Tibial artery (tissue), 4 donors: Measurements from ENCODE around the gene KCNJ5.

ENCODE experiments used
- DNase-seq, 2 donors: peaks; one replicate each; pipeline ENCODE4 v3.0.0-alpha.2; 2019
- H3K27ac ChIP-seq, 2 donors: fragments of 200-600 bp; sonication (generic) in 1 of 2; 1 replicate in 1 of 2; 2 replicates in 1 of 2; pipeline ENCODE4 v1.5.1; 2018 to 2019; ENCODE audit warnings: mild to moderate bottlenecking in 1 of 2
- H3K27me3 ChIP-seq, 2 donors: fragments of 200-600 bp; sonication (generic) in 1 of 2; one replicate each; pipeline versions ENCODE4 v1.5.1 to v1.6.0; 2016 to 2019
- H3K36me3 ChIP-seq, 3 donors: fragments of 200-600 bp; sonication (generic) in 2 of 3; one replicate each; pipeline ENCODE4 v1.5.1; 2016 to 2019; ENCODE audit warnings: mild to moderate bottlenecking in 2 of 3
- H3K4me1 ChIP-seq, 4 donors: fragments of 200-600 bp; sonication (generic) in 2 of 4; 1 replicate in 3 of 4; 2 replicates in 1 of 4; pipeline ENCODE4 v1.5.1; 2016 to 2019
- H3K4me3 ChIP-seq, 2 donors: fragments of 200-600 bp; sonication (generic) in 1 of 2; 1 replicate in 1 of 2; 2 replicates in 1 of 2; pipeline ENCODE4 v1.5.1; 2018 to 2019; ENCODE audit warnings: mild to moderate bottlenecking in 2 of 2
- H3K9me3 ChIP-seq, 3 donors: fragments of 200-600 bp; sonication (generic) in 1 of 3; one replicate each; pipeline ENCODE4 v1.5.1; 2016 to 2019
- intact Hi-C: fragments of 100-400 bp; cut with DNase I; formaldehyde crosslinking; loops from one replicate; pipeline ENCODE4 v1.15.0; 2023; ENCODE audit warnings: low total_unique reads
- TF ChIP-seq, protein P1 (sequence below), 2 experiments: fragments of 200-600 bp in 1 of 2; fragments of 450-650 bp in 1 of 2; IDR thresholded peaks; one replicate each; pipeline ENCODE4 v1.5.1; 2017 to 2019; ENCODE audit warnings: antibody characterized with exemption in 2 of 2, mild to moderate bottlenecking in 1 of 2, moderate library complexity in 1 of 2

Gene KCNJ5

DNA sequence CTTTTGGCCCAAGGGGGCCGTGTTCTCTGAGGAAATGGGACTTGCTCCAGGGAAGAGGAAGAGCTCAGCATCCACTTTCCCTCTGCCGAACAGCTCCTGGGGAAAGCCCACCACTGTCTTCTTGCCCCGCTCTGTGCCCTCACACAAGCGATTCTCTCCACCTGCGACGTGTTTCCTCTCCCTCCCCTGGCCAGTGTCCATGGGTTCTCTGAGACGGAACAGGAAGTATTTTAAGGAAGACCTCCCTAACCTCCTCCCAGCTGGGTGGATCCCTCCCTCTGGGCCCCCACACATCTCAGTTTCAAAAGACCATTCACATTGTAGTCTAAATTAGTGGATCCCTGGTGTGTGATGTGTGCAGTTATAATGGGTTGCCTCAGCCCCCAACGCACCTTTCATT is 50.0 kb downstream of the KCNJ5 start:
- TF ChIP-seq, protein P1, sequence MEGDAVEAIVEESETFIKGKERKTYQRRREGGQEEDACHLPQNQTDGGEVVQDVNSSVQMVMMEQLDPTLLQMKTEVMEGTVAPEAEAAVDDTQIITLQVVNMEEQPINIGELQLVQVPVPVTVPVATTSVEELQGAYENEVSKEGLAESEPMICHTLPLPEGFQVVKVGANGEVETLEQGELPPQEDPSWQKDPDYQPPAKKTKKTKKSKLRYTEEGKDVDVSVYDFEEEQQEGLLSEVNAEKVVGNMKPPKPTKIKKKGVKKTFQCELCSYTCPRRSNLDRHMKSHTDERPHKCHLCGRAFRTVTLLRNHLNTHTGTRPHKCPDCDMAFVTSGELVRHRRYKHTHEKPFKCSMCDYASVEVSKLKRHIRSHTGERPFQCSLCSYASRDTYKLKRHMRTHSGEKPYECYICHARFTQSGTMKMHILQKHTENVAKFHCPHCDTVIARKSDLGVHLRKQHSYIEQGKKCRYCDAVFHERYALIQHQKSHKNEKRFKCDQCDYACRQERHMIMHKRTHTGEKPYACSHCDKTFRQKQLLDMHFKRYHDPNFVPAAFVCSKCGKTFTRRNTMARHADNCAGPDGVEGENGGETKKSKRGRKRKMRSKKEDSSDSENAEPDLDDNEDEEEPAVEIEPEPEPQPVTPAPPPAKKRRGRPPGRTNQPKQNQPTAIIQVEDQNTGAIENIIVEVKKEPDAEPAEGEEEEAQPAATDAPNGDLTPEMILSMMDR (IDR thresholded peaks at IDR 0.05): no peak
- Histone ChIP-seq H3K9me3 (no peaks in the 10 kb centered on the region), H3K27me3 (peaks cover 0 to 25% of the 10 kb centered on the region in 2 donors), H3K27ac (no peak overlapping the region), H3K4me3 (no peak overlapping the region), H3K36me3 (no peaks in the 10 kb centered on the region), H3K4me1 (peaks cover 0 to 3% (median 0%) of the 10 kb centered on the region in 4 donors)
- no peak for DNase-seq
- intact Hi-C loops: no loop called here

DNA sequence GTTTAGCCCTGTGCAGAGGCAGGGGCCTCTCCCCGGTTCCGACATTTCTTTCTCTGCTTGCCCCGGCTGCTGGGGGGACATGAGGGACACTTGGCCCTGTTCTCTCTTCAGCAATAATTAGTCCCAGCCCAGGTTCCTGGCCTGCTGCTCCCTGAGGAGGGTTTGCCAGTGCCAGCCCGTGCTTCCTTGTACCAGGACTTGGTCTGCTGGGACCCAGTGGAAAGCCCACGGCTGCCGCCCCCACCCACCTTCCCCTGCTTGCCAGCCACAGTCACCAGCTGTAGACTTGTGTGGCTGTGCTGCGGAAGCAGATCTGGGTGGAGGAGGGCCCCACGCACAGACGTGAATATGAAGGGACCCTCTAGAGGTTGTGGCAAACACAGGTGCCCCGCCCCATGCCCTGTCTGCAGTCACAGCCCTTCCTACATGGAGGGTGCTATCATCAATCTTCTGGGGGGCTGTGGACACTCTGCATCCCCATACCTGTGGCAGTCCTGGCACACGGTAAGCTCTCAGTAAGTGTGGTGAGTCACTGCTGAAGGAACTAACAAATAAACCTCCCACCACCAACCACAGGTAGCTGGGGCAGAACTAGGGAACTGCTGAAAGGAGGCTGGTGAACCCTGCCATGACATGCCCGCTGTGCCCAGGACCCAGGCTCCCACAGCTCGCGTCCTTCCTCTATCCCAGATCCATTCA is 50.6 kb downstream of the KCNJ5 start:
- peaks cover 0 to 3% (median 0%) of the 10 kb centered on the region in 4 donors for H3K4me1 ChIP-seq
- H3K36me3 ChIP-seq: no peaks in the 10 kb centered on the region
- peaks cover 0 to 25% of the 10 kb centered on the region in 2 donors for H3K27me3 ChIP-seq
- no peak overlapping the region for H3K27ac ChIP-seq
- no peaks in the 10 kb centered on the region for H3K9me3 ChIP-seq
- intact Hi-C loops: no loop called here
- TF ChIP-seq, protein P1 (IDR thresholded peaks at IDR 0.05): no peak
- H3K4me3 ChIP-seq: no peak overlapping the region
- DNase-seq: no peak

DNA sequence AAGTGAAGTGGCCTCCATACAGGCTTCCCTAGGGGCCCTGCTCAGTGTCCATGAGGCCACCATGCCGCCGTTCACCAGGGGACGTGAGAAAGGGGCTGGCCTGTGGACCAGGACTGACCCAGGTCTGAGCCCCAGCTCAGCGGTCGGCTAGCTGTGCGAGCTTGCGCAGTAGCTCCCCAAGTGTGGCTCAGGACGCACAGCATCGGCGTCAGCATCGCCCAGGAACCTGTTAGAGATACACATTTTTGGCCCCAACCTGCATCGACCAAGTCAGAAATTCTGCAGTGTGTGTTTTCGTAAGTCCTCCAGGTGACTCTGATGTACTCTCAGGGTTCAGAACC is 51.1 kb downstream of the KCNJ5 start:
- Histone ChIP-seq H3K27ac (no peak overlapping the region), H3K4me3 (no peak overlapping the region), H3K4me1 (peaks cover 0 to 3% (median 0%) of the 10 kb centered on the region in 4 donors), H3K9me3 (no peaks in the 10 kb centered on the region), H3K27me3 (peaks cover 0 to 25% of the 10 kb centered on the region in 2 donors), H3K36me3 (no peaks in the 10 kb centered on the region)
- TF ChIP-seq, protein P1 (IDR thresholded peaks at IDR 0.05): no peak
- intact Hi-C loops: no loop called here
- no peak for DNase-seq

DNA sequence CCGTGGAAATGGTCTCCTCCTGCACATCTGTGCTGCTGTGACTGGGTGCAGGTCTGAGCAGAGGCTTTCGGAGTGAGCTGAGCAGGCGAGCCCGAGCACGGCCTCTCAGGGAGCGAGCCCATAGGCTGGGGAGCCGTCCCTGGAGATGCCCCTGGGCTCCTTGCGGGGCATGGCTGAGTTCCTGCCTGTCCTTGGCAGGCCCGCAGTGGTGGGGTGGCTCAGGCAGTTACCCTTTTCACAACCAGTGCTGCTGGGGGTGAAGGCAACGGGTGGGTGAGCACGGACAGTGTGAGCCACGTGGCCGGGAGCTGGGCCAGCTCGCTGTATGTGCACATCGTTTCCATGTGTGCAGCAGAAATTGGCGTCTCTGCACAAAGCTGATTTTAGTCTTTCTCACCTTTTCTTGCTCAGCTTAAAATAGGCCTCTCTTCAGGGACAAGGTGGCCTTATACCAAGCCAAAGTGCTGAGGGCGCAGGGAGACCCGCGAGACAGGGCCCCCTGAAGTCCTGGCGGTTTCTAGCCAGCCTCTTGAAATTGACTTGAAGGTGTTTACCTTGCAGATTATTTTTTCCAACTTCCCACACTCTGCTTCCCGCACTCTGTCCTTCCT is 51.8 kb downstream of the KCNJ5 start, which contains the start of gene TP53AIP1:
TSS of gene TP53AIP1 (minus strand) at position 55 of the 611 bp plus-strand sequence. CDS start 5,053 bp downstream, outside the sequence.
- TF ChIP-seq, protein P1 (IDR thresholded peaks at IDR 0.05): no peak
- no peak for DNase-seq
- intact Hi-C loops: no loop called here

DNA sequence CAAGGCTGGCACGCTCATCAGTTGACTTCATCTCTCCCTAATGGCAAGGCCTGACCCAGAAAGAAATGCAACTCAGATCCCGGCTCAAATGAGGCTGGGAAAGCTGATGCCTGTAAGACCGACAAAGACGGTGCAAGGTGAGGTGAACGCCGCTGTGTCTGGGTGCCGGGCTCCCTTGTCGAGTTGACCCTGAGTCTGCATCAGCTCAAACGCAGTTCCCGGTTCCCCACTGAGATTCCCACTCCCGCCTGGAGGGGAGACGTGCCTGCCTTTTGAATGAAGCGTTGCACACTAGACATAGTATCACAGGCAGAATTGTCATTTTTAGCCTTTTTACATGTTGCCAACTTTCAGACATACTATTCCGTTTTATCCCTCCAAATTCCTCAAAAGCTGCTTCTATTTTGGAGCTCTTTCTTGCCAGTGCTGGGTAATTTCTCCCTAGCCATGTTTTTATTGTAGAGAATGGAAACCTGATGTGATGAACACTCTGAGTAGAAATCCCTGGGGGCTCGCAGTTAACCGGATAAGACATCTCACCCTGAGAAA is 52.3 kb downstream of the KCNJ5 start:
- Histone ChIP-seq H3K27me3 (peaks cover 0 to 25% of the 10 kb centered on the region in 2 donors), H3K9me3 (no peaks in the 10 kb centered on the region), H3K27ac (no peak overlapping the region), H3K4me1 (peaks cover 0 to 3% (median 0%) of the 10 kb centered on the region in 4 donors), H3K4me3 (no peak overlapping the region), H3K36me3 (no peaks in the 10 kb centered on the region)
- no peak for DNase-seq
- TF ChIP-seq, protein P1 (IDR thresholded peaks at IDR 0.05): no peak
- intact Hi-C loops: no loop called here

More for the DNA sequence above, 51.8 kb downstream of the KCNJ5 start, which contains the start of gene TP53AIP1:
- Histone ChIP-seq H3K9me3 (no peaks in the 10 kb centered on the region), H3K4me1 (peaks cover 0 to 3% (median 0%) of the 10 kb centered on the region in 4 donors), H3K4me3 (no peak within 1 kb of the TSS), H3K27me3 (peaks cover 0 to 25% of the 10 kb centered on the region in 2 donors), H3K36me3 (no peaks in the 10 kb centered on the region), H3K27ac (no peak within 1 kb of the TSS)
